Parathyroid adenoma (tissue), 2 donors: ENCODE data around the gene KIF17.

ENCODE experiments used
- H2AFZ ChIP-seq: fragments of 300-600 bp; sonication (generic); one replicate; pipeline ENCODE4 v1.7.0; 2017; ENCODE audit warnings: antibody characterized with exemption, mild to moderate bottlenecking
- H3K27ac ChIP-seq: fragments of 300-600 bp; sonication (generic); one replicate; pipeline ENCODE4 v1.7.0; 2017
- H3K27me3 ChIP-seq: fragments of 300-600 bp; sonication (generic); one replicate; pipeline ENCODE4 v1.7.0; 2017; ENCODE audit warnings: low read length; ENCODE audit not compliant: control insufficient read depth, insufficient read depth
- H3K36me3 ChIP-seq: fragments of 300-600 bp; sonication (generic); one replicate; pipeline ENCODE4 v1.7.0; 2017; ENCODE audit warnings: low read length; ENCODE audit not compliant: control insufficient read depth, insufficient read depth
- H3K4me1 ChIP-seq: fragments of 300-600 bp; sonication (generic); one replicate; pipeline ENCODE4 v1.7.0; 2017; ENCODE audit warnings: control low read depth
- H3K4me2 ChIP-seq: fragments of 300-600 bp; sonication (generic); one replicate; pipeline ENCODE4 v1.7.0; 2017; ENCODE audit warnings: low read length
- H3K4me3 ChIP-seq: fragments of 300-600 bp; sonication (generic); one replicate; pipeline ENCODE4 v1.7.0; 2017; ENCODE audit warnings: low read depth, low read length
- H3K79me2 ChIP-seq: fragments of 300-600 bp; sonication (generic); one replicate; pipeline ENCODE4 v1.7.0; 2017; ENCODE audit warnings: control low read depth
- H3K9ac ChIP-seq: fragments of 300-600 bp; sonication (generic); one replicate; pipeline ENCODE4 v1.7.0; 2017; ENCODE audit warnings: mild to moderate bottlenecking
- H3K9me3 ChIP-seq: fragments of 300-600 bp; sonication (generic); one replicate; pipeline ENCODE4 v1.7.0; 2017; ENCODE audit warnings: low read length; ENCODE audit not compliant: control insufficient read depth
- TF ChIP-seq, protein P1 (sequence below): fragments of 300-600 bp; sonication (generic); IDR thresholded peaks from one replicate; pipeline ENCODE4 v1.7.0; 2017; ENCODE audit warnings: antibody characterized with exemption, mild to moderate bottlenecking
- donor health status: primary hyperparathyroidism.

KIF17 gene

DNA sequence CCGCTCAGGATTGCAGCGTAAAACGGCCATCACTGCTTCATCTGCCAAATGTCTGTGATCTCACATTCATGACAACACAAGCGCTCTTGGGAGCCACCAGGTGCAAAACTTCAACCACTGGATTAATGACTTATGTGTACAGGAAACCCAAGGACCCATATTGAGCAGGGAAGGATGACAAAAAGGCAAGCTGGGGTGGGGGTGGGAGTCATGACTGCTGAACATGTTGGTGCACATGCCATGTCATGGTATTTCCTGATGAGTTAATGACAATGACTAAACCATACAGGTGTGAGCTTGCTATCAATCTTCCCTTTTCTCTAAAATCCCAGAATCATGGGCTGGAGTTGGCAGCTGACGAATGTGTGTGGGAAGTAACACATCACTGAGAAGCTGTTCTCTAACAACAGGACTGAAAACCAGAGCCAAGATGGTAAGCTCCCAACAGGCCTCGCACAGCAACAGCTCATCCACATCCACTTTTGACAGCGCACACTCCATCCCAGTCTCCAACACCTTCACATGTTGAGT lies 17.8 kb upstream of the KIF17 start:
- TF ChIP-seq, protein P1, sequence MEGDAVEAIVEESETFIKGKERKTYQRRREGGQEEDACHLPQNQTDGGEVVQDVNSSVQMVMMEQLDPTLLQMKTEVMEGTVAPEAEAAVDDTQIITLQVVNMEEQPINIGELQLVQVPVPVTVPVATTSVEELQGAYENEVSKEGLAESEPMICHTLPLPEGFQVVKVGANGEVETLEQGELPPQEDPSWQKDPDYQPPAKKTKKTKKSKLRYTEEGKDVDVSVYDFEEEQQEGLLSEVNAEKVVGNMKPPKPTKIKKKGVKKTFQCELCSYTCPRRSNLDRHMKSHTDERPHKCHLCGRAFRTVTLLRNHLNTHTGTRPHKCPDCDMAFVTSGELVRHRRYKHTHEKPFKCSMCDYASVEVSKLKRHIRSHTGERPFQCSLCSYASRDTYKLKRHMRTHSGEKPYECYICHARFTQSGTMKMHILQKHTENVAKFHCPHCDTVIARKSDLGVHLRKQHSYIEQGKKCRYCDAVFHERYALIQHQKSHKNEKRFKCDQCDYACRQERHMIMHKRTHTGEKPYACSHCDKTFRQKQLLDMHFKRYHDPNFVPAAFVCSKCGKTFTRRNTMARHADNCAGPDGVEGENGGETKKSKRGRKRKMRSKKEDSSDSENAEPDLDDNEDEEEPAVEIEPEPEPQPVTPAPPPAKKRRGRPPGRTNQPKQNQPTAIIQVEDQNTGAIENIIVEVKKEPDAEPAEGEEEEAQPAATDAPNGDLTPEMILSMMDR, result no peak
- H3K36me3 ChIP-seq, result no peaks in the 10 kb centered on the region
- no peaks in the 10 kb centered on the region for H3K27me3 ChIP-seq
- no peak overlapping the region for H3K9ac ChIP-seq
- H3K4me2 ChIP-seq, result no peak overlapping the region
- no peak overlapping the region for H2AFZ ChIP-seq
- H3K79me2 ChIP-seq, result no peaks in the 10 kb centered on the region
- H3K4me3 ChIP-seq, result no peak overlapping the region
- no peaks in the 10 kb centered on the region for H3K4me1 ChIP-seq
- H3K27ac ChIP-seq, result no peak overlapping the region
- no peaks in the 10 kb centered on the region for H3K9me3 ChIP-seq

DNA sequence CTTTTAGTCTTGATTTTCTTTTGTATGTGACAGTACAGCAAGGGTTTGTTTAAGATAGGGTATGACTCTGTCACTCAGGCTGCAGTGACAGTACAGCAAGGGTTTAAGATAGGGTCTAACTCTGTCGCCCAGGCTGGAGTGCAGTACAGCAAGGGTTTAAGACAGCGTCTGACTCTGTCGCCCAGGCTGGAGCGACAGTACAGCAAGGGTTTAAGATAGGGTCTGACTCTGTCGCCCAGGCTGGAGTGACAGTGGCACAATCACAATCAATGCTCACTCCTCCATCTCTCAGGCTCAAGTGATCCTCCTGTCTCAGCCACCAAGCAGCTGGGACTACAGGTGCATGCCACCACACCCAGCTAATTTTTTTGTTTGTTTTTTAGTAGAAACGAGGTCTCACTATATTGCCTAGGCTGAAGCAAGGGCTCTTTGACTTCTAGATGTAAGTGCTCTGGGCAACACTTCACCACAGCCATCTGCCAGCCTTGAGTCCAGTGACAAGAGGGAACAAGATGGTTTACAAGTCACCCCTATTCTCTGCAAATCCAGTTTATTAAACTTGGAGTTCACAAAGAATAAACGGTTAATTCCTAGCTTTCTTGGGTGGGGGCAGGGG lies 15.7 kb upstream of the KIF17 start:
- no peak overlapping the region for H3K9ac ChIP-seq

DNA sequence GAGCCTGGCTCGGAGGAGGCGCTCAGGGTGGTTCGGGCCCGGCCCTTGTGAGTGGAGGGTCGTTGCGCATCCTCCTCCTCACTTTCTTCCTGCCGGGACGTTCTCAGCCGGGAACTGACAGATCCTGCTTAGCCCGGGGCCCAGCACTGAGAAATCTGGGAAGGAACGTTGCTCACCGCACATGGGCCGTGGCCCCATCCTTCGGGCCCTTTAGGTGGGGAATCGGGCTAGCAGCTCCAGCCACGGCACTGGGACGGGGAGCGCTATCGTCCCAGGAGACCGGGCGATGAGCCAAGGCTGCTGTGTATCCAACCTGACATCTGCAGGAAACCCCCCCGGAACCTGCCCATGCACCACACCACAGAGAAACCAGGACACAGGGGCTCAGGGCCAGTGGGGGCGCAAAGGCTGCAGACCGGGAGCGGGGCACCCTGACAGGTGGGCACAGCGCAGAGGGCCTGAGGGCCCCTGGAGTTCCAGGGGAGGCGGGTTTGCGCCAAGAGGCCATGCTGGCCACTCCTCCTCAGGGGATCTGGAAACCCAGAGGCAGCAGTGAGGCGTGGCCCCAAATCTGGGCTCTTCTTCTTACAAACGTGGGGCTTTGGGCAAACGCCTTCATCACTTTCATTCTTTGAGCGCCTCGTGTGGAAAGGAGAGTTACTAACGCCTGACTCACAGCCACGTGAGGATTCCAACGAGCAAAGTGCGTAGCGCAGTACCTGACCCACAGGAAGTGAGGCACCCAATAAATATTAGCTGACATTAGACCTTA lies 15.0 kb upstream of the KIF17 start, which contains the start of gene SH2D5:
SH2D5 (minus strand) TSS at position 116 of the 772 bp plus-strand sequence. CDS start 4,659 bp downstream, outside the sequence.
- H2AFZ ChIP-seq, result peak within 1 kb of the TSS; percentile 76
- no peaks in the 10 kb centered on the region for H3K9me3 ChIP-seq
- H3K27me3 ChIP-seq, result no peaks in the 10 kb centered on the region
- H3K79me2 ChIP-seq, result no peaks in the 10 kb centered on the region
- TF ChIP-seq, protein P1, result peak; percentile 32
- no peak within 1 kb of the TSS for H3K27ac ChIP-seq
- H3K9ac ChIP-seq, result no peak within 1 kb of the TSS
- no peaks in the 10 kb centered on the region for H3K36me3 ChIP-seq
- no peaks in the 10 kb centered on the region for H3K4me1 ChIP-seq
- H3K4me3 ChIP-seq, result peak within 1 kb of the TSS; percentile 57
- H3K4me2 ChIP-seq, result peak within 1 kb of the TSS; percentile 90

More for the DNA sequence above, 15.7 kb upstream of the KIF17 start:
- Histone ChIP-seq H3K79me2 (no peaks in the 10 kb centered on the region), H3K4me2 (peak overlapping the region; percentile 90), H3K27ac (no peak overlapping the region), H3K9me3 (no peaks in the 10 kb centered on the region), H3K36me3 (no peaks in the 10 kb centered on the region), H2AFZ (peak overlapping the region; percentile 76), H3K27me3 (no peaks in the 10 kb centered on the region), H3K4me3 (peak overlapping the region; percentile 57), H3K4me1 (no peaks in the 10 kb centered on the region)
- TF ChIP-seq, protein P1, result no peak

DNA sequence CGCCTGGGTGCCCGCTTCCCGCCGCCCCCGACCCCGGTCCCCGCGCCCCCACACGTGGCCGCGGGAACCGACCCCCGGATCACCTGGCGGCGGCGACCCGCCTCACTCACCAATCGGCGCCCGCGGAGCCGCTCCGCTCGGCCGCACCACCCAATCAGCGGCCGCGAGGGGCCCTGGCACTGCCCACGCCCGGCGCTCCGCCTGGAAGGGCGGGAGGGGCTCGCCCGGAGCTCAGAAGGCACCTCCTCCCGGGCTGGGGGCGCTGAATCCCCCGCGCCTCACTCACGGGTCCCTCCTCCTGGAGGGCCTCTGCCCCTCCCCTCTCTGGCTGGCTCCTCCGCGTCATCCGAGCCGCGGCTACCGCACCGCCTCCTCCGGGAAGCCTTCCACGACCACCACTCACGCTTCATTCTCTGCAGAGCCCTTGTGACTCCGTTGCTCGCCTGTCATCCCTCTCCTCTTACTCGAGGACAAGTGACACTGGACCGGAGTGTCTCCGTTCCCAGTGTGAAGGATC lies 14.3 kb upstream of the KIF17 start:
- H2AFZ ChIP-seq, result peak overlapping the region; percentile 76
- H3K4me3 ChIP-seq, result peak overlapping the region; percentile 57
- H3K4me2 ChIP-seq, result peak overlapping the region; percentile 90
- no peaks in the 10 kb centered on the region for H3K4me1 ChIP-seq
- H3K36me3 ChIP-seq, result no peaks in the 10 kb centered on the region
- H3K9ac ChIP-seq, result no peak overlapping the region
- H3K27ac ChIP-seq, result no peak overlapping the region
- H3K27me3 ChIP-seq, result no peaks in the 10 kb centered on the region
- TF ChIP-seq, protein P1, result no peak
- no peaks in the 10 kb centered on the region for H3K9me3 ChIP-seq
- no peaks in the 10 kb centered on the region for H3K79me2 ChIP-seq
